ENCODE data around the gene B4GAT1. TPM values are rescaled to one million over a fixed set of nuclear protein-coding genes. Genes with fewer than 3 reads are reported as not detected.

B4GAT1 gene
- total and polyA plus RNA-seq, 2 of the 13 experiments (the other 11 are each of a cell fraction or from before 2014, with no cell fraction given) = 40.4 to 109 TPM

DNA sequence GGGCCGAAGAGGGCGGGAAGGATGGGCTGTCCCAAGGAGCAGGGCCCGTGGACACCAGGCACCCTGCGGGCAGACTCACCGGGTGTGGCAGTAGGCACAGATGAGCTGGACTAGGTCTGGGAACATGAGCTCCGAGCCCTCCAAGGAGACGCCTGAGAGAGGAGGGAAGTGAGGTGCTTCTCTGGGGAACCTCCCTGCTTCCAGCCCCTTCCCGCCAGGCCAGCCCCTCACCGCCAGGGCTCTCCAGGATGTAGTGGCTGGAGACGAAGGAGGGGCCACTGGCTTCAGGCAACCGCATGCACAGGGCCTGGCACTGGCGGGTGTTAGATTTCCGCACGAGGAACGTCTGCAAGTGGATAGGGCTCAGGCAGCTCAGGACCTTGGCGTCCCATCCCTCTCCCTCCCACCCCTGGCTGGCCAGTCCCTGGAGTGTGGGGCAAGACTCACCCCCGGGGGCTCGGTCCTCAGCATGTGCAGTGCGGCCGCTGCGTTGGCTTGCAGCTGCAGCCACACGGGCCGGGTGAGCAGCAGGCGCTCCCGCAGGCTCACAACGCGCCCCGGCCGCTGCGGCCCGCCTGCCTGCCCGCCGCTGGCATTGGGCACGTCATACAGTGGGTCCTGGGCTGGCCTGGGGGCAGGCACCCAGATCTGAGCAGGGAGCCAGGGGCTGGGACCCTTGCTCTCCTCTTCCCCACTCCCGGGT is 11.7 kb downstream of the B4GAT1 start (continued):
- TF ChIP-seq, protein P1, sequence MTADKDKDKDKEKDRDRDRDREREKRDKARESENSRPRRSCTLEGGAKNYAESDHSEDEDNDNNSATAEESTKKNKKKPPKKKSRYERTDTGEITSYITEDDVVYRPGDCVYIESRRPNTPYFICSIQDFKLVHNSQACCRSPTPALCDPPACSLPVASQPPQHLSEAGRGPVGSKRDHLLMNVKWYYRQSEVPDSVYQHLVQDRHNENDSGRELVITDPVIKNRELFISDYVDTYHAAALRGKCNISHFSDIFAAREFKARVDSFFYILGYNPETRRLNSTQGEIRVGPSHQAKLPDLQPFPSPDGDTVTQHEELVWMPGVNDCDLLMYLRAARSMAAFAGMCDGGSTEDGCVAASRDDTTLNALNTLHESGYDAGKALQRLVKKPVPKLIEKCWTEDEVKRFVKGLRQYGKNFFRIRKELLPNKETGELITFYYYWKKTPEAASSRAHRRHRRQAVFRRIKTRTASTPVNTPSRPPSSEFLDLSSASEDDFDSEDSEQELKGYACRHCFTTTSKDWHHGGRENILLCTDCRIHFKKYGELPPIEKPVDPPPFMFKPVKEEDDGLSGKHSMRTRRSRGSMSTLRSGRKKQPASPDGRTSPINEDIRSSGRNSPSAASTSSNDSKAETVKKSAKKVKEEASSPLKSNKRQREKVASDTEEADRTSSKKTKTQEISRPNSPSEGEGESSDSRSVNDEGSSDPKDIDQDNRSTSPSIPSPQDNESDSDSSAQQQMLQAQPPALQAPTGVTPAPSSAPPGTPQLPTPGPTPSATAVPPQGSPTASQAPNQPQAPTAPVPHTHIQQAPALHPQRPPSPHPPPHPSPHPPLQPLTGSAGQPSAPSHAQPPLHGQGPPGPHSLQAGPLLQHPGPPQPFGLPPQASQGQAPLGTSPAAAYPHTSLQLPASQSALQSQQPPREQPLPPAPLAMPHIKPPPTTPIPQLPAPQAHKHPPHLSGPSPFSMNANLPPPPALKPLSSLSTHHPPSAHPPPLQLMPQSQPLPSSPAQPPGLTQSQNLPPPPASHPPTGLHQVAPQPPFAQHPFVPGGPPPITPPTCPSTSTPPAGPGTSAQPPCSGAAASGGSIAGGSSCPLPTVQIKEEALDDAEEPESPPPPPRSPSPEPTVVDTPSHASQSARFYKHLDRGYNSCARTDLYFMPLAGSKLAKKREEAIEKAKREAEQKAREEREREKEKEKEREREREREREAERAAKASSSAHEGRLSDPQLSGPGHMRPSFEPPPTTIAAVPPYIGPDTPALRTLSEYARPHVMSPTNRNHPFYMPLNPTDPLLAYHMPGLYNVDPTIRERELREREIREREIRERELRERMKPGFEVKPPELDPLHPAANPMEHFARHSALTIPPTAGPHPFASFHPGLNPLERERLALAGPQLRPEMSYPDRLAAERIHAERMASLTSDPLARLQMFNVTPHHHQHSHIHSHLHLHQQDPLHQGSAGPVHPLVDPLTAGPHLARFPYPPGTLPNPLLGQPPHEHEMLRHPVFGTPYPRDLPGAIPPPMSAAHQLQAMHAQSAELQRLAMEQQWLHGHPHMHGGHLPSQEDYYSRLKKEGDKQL (CRISPR knock-in tag; IDR thresholded peaks at IDR 0.05; ENCODE audit: low read depth) = no peak
- no peak for TF ChIP-seq HNRNPH1 (optimal IDR thresholded peaks at IDR 0.05; ENCODE audit: low read depth, low read length)
- no peak for TF ChIP-seq SNAI1 (CRISPR knock-in tag; IDR thresholded peaks at IDR 0.05; ENCODE audit: borderline replicate concordance)
- TF ChIP-seq ZNF335 (CRISPR knock-in tag; IDR thresholded peaks at IDR 0.05) = no peak
- no peak for TF ChIP-seq PLRG1 (conservative IDR thresholded peaks at IDR 0.05)
- TF ChIP-seq KDM5A (IDR thresholded peaks at IDR 0.05; ENCODE audit: borderline replicate concordance, low read length) = no peak
- TF ChIP-seq SETDB1 (CRISPR knock-in tag; IDR thresholded peaks at IDR 0.05; ENCODE audit: borderline replicate concordance) = no peak
- TF ChIP-seq, protein P2, sequence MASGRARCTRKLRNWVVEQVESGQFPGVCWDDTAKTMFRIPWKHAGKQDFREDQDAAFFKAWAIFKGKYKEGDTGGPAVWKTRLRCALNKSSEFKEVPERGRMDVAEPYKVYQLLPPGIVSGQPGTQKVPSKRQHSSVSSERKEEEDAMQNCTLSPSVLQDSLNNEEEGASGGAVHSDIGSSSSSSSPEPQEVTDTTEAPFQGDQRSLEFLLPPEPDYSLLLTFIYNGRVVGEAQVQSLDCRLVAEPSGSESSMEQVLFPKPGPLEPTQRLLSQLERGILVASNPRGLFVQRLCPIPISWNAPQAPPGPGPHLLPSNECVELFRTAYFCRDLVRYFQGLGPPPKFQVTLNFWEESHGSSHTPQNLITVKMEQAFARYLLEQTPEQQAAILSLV (CRISPR knock-in tag; IDR thresholded peaks at IDR 0.05; ENCODE audit: borderline replicate concordance) = no peak
- TF ChIP-seq CBX2 (IDR thresholded peaks at IDR 0.05; ENCODE audit: low read depth, low read length) = no peak
- no peak for TF ChIP-seq CBX2 (CRISPR knock-in tag; IDR thresholded peaks at IDR 0.05; ENCODE audit: low read depth)
- 0 out of 2 replicates have a peak, but pooled peaks have one; percentile 8 for TF ChIP-seq ZNF343 (CRISPR knock-in tag; IDR thresholded peaks at IDR 0.05)
- TF ChIP-seq ZNF569 (CRISPR knock-in tag; IDR thresholded peaks at IDR 0.05; ENCODE audit: borderline replicate concordance) = no peak
- TF ChIP-seq, protein P3, sequence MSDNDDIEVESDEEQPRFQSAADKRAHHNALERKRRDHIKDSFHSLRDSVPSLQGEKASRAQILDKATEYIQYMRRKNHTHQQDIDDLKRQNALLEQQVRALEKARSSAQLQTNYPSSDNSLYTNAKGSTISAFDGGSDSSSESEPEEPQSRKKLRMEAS (IDR thresholded peaks at IDR 0.05) = peak; percentile 81
- peak; percentile 71; the same call in 1 of the 2 replicates for TF ChIP-seq ZNF501 (CRISPR knock-in tag; IDR thresholded peaks at IDR 0.05)
- TF ChIP-seq, protein P4, sequence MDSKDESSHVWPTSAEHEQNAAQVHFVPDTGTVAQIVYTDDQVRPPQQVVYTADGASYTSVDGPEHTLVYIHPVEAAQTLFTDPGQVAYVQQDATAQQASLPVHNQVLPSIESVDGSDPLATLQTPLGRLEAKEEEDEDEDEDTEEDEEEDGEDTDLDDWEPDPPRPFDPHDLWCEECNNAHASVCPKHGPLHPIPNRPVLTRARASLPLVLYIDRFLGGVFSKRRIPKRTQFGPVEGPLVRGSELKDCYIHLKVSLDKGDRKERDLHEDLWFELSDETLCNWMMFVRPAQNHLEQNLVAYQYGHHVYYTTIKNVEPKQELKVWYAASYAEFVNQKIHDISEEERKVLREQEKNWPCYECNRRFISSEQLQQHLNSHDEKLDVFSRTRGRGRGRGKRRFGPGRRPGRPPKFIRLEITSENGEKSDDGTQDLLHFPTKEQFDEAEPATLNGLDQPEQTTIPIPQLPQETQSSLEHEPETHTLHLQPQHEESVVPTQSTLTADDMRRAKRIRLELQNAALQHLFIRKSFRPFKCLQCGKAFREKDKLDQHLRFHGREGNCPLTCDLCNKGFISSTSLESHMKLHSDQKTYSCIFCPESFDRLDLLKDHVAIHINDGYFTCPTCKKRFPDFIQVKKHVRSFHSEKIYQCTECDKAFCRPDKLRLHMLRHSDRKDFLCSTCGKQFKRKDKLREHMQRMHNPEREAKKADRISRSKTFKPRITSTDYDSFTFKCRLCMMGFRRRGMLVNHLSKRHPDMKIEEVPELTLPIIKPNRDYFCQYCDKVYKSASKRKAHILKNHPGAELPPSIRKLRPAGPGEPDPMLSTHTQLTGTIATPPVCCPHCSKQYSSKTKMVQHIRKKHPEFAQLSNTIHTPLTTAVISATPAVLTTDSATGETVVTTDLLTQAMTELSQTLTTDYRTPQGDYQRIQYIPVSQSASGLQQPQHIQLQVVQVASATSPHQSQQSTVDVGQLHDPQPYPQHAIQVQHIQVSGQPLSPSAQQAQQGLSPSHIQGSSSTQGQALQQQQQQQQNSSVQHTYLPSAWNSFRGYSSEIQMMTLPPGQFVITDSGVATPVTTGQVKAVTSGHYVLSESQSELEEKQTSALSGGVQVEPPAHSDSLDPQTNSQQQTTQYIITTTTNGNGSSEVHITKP (CRISPR knock-in tag; IDR thresholded peaks at IDR 0.05; ENCODE audit: low read depth) = no peak
- TF ChIP-seq, protein P5, sequence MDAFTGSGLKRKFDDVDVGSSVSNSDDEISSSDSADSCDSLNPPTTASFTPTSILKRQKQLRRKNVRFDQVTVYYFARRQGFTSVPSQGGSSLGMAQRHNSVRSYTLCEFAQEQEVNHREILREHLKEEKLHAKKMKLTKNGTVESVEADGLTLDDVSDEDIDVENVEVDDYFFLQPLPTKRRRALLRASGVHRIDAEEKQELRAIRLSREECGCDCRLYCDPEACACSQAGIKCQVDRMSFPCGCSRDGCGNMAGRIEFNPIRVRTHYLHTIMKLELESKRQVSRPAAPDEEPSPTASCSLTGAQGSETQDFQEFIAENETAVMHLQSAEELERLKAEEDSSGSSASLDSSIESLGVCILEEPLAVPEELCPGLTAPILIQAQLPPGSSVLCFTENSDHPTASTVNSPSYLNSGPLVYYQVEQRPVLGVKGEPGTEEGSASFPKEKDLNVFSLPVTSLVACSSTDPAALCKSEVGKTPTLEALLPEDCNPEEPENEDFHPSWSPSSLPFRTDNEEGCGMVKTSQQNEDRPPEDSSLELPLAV (CRISPR knock-in tag; conservative IDR thresholded peaks at IDR 0.05; ENCODE audit: low read depth) = no peak
- TF ChIP-seq RBFOX2 (IDR thresholded peaks at IDR 0.05; ENCODE audit: low read depth, low read length) = no peak
